IMR-90 (cell line): ENCODE results near the gene NFYB.

ENCODE experiments used
- CHD1 ChIP-seq: IDR thresholded peaks from 2 replicates; pipeline ENCODE4 v1.6.1; 2012; ENCODE audit warnings: low read depth, low read length, improper control_type of control experiment
- FOS ChIP-seq: fragments of 150-350 bp; IDR thresholded peaks from 2 replicates; pipeline ENCODE4 v1.6.1; 2016; ENCODE audit warnings: low read depth, low read length
- MAZ ChIP-seq: IDR thresholded peaks from 2 replicates; pipeline ENCODE4 v1.6.1; 2012; ENCODE audit warnings: low read depth, mild to moderate bottlenecking, low read length, improper control_type of control experiment, moderate library complexity, borderline replicate concordance
- POLR2A ChIP-seq: IDR thresholded peaks from 2 replicates; pipeline ENCODE4 v1.6.1; 2012; ENCODE audit warnings: mild to moderate bottlenecking, low read depth, low read length
- RFX5 ChIP-seq: IDR thresholded peaks from 2 replicates; pipeline ENCODE4 v1.8.0; 2012; ENCODE audit warnings: low read depth, mild to moderate bottlenecking, low read length, moderate library complexity
- TF ChIP-seq, protein P1 (sequence below): conservative IDR thresholded peaks from 2 replicates; pipeline ENCODE4 v1.5.1; 2012; ENCODE audit warnings: mild to moderate bottlenecking, low read depth, low read length, improper control_type of control experiment
- TF ChIP-seq, protein P2 (sequence below): fragments of 150-350 bp; IDR thresholded peaks from 2 replicates; pipeline ENCODE4 v1.6.1; 2017; ENCODE audit warnings: mild to moderate bottlenecking, antibody characterized with exemption, low read length, low read depth

DNA sequence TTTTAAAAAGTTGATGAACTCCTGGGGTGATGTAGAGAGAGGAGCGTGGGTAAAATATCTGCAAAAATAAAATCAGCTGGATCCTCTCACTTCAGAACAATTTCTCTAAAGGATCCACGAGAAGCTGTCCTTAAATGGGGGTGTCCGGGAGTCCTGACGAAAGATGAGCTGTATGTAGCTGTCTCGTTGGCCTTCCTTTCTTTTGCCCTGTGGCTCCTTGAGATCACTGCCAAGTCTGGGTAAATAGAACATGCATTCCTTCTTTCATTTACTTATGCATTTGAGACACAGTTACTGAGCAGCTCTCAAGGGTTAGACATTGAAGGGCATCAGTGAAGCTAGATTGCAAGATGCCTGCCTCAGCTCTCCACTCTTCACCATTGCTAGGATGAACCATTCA lies 42.4 kb upstream of the NFYB start:
- TF ChIP-seq RFX5 (no peak), FOS (no peak), POLR2A (no peak), MAZ (no peak), CHD1 (no peak)
- TF ChIP-seq, protein P1, sequence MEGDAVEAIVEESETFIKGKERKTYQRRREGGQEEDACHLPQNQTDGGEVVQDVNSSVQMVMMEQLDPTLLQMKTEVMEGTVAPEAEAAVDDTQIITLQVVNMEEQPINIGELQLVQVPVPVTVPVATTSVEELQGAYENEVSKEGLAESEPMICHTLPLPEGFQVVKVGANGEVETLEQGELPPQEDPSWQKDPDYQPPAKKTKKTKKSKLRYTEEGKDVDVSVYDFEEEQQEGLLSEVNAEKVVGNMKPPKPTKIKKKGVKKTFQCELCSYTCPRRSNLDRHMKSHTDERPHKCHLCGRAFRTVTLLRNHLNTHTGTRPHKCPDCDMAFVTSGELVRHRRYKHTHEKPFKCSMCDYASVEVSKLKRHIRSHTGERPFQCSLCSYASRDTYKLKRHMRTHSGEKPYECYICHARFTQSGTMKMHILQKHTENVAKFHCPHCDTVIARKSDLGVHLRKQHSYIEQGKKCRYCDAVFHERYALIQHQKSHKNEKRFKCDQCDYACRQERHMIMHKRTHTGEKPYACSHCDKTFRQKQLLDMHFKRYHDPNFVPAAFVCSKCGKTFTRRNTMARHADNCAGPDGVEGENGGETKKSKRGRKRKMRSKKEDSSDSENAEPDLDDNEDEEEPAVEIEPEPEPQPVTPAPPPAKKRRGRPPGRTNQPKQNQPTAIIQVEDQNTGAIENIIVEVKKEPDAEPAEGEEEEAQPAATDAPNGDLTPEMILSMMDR, result no peak
- TF ChIP-seq, protein P2, sequence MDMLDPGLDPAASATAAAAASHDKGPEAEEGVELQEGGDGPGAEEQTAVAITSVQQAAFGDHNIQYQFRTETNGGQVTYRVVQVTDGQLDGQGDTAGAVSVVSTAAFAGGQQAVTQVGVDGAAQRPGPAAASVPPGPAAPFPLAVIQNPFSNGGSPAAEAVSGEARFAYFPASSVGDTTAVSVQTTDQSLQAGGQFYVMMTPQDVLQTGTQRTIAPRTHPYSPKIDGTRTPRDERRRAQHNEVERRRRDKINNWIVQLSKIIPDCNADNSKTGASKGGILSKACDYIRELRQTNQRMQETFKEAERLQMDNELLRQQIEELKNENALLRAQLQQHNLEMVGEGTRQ, result no peak
